GM19395 (cell line): Measurements from ENCODE around the gene NUDT4.

Experiments
- ATAC-seq: cut with Tn5 transposase; IDR thresholded peaks from one replicate; pipeline ENCODE4 v1.9.1; 2021; ENCODE audit warnings: mild to moderate bottlenecking, moderate library complexity; ENCODE audit not compliant: unreplicated experiment

NUDT4 gene

GRCh38 chr12:93451423-93452158 lies 73.9 kb downstream of the NUDT4 start:
- ATAC-seq: no peak

GRCh38 chr12:93453633-93454032 lies 75.9 kb downstream of the NUDT4 start:
- ATAC-seq: no peak

- no peak for ATAC-seq
Measured at GRCh38 chr12:93456077-93456476, 78.4 kb downstream of the NUDT4 start.
